Stomach (tissue), 9 donors: ENCODE data around the gene PYCR2. TPM values are rescaled to one million over a fixed set of nuclear protein-coding genes. Genes with fewer than 3 reads are reported as not detected.

ENCODE experiments used
- DNase-seq, 2 donors: peaks; one replicate each; pipeline versions ENCODE4 v3.0.0 to v3.0.0-alpha.2; 2013 to 2019
- H3K27ac ChIP-seq, 5 donors: fragments of 200-600 bp in 4 of 5; sonication (generic) in 4 of 5; one replicate each; pipeline ENCODE4 v1.5.1; 2013 to 2019; ENCODE audit warnings: mild to moderate bottlenecking in 1 of 5, moderate library complexity in 1 of 5
- H3K27me3 ChIP-seq, 3 donors: fragments of 200-600 bp; sonication (generic); one replicate each; pipeline ENCODE4 v1.5.1; 2017 to 2019; ENCODE audit warnings: mixed run types in 1 of 3
- H3K36me3 ChIP-seq, 4 donors: fragments of 200-600 bp; sonication (generic); 1 replicate in 3 of 4; 2 replicates in 1 of 4; pipeline ENCODE4 v1.5.1; 2016 to 2019
- H3K4me1 ChIP-seq, 4 donors: fragments of 200-600 bp; sonication (generic); one replicate each; pipeline ENCODE4 v1.5.1; 2016 to 2019
- H3K4me3 ChIP-seq, 4 donors: fragments of 200-600 bp; sonication (generic) in 3 of 4; one replicate each; pipeline ENCODE4 v1.5.1; 2016 to 2019; ENCODE audit warnings: mild to moderate bottlenecking in 1 of 4
- H3K9me3 ChIP-seq, 4 donors: fragments of 200-600 bp; sonication (generic); one replicate each; pipeline ENCODE4 v1.5.1; 2016 to 2019
- CTCF ChIP-seq, 7 experiments: fragments of 450-650 bp in 4 of 7; fragments of 200-600 bp in 3 of 7; sonication (generic) in 3 of 7; IDR thresholded peaks; one replicate each; pipeline ENCODE4 v1.5.1; 2016 to 2019; ENCODE audit warnings: antibody characterized with exemption in 7 of 7, control low read depth in 2 of 7, mild to moderate bottlenecking in 1 of 7
- EP300 ChIP-seq: sonication (generic); formaldehyde crosslinking; IDR thresholded peaks from one replicate; pipeline ENCODE4 v1.6.1; 2017; ENCODE audit warnings: antibody characterized with exemption
- POLR2A ChIP-seq, 4 donors: fragments of 450-650 bp; IDR thresholded peaks; one replicate each; pipeline ENCODE4 v1.6.1; 2016; ENCODE audit warnings: antibody characterized with exemption in 4 of 4, control low read depth in 2 of 4, mild to moderate bottlenecking in 1 of 4, moderate library complexity in 1 of 4
- POLR2AphosphoS5 ChIP-seq, 3 donors: sonication (generic); formaldehyde crosslinking; IDR thresholded peaks; one replicate each; pipeline ENCODE4 v1.6.1; 2016; ENCODE audit warnings: antibody characterized with exemption in 3 of 3
- WGBS, 5 donors: extraction: QIAGEN DNeasy Blood & Tissue Kit in 3 of 5; methylation state at CpG; one replicate each; pipeline versions ENCODE4 v1.1.5 to v1.1.7; 2013 to 2018; 5-methylcytosine and 5-hydroxymethylcytosine counted together
- intact Hi-C: fragments of 100-400 bp; cut with DNase I; formaldehyde crosslinking; loops from one replicate; pipeline ENCODE4 v1.15.1; 2023; ENCODE audit warnings: low total_unique reads
- polyA plus RNA-seq, 3 donors: library from polyadenylated mRNA; stranded (reverse); fragments of 200-250 nt; gene quantifications; one replicate each; pipeline ENCODE4 v1.2.3, GENCODE V29; 2013
- total RNA-seq, 5 donors: library from RNA; depleted of rRNA; stranded (reverse); fragments of >200 nt; gene quantifications; one replicate each; pipeline versions ENCODE4 v1.1.0 to v1.2.3, GENCODE V29; 2014 to 2016
- donor health status: healthy with polysubstance abuse.
- donor health status: Bipolar disorder and iron deficiency.
- donor health status: healthy.

PYCR2 gene
- total and polyA plus RNA-seq, 8 donors = 20.1 to 59.4 (median 32.3) TPM

- H3K36me3 ChIP-seq = no peaks in the 10 kb centered on the region
- H3K27ac ChIP-seq = no peak overlapping the region
- DNase-seq = no peak
- no peaks in the 10 kb centered on the region for H3K9me3 ChIP-seq
- H3K4me3 ChIP-seq = no peak overlapping the region
- TF ChIP-seq CTCF (IDR thresholded peaks at IDR 0.05) (no peak), EP300 (no peak), POLR2AphosphoS5 (IDR thresholded peaks at IDR 0.05) (no peak), POLR2A (IDR thresholded peaks at IDR 0.05) (no peak)
- intact Hi-C loops = no loop called here
- peaks cover 0 to 13% (median 5%) of the 10 kb centered on the region in 3 donors for H3K27me3 ChIP-seq
- WGBS, 5 donors = 92 to 97% (median 94%) methylated on average over 5 of the region's 5 CpGs
- H3K4me1 ChIP-seq = peaks cover 0 to 2% (median 0%) of the 10 kb centered on the region in 4 donors
Measured at GRCh38 chr1:225946803-225947202, 22.8 kb upstream of the PYCR2 start.

GRCh38 chr1:225946082-225946620 is 22.1 kb upstream of the PYCR2 start:
- Histone ChIP-seq H3K9me3 (no peaks in the 10 kb centered on the region), H3K27ac (no peak overlapping the region), H3K27me3 (peaks cover 0 to 13% (median 5%) of the 10 kb centered on the region in 3 donors), H3K36me3 (no peaks in the 10 kb centered on the region), H3K4me3 (no peak overlapping the region), H3K4me1 (peaks cover 0 to 8% (median 3%) of the 10 kb centered on the region in 4 donors)
- TF ChIP-seq POLR2AphosphoS5 (IDR thresholded peaks at IDR 0.05) = no peak
- no peak for TF ChIP-seq POLR2A (IDR thresholded peaks at IDR 0.05)
- no peak for TF ChIP-seq CTCF (IDR thresholded peaks at IDR 0.05)
- TF ChIP-seq EP300 = no peak
- 58 to 76% (median 66%) methylated on average over 4 of the region's 4 CpGs for WGBS, 5 donors
- no peak for DNase-seq
- intact Hi-C loops = no loop called here

- peaks cover 0 to 14% (median 8%) of the 10 kb centered on the region in 4 donors for H3K4me1 ChIP-seq
- H3K4me3 ChIP-seq = no peak overlapping the region
- no peak overlapping the region for H3K27ac ChIP-seq
- WGBS, 5 donors = 77 to 83% (median 82%) methylated on average over 4 of the region's 4 CpGs
- no peak for DNase-seq
- intact Hi-C loops = no loop called here
- H3K9me3 ChIP-seq = no peaks in the 10 kb centered on the region
- peaks cover 0 to 7% (median 5%) of the 10 kb centered on the region in 3 donors for H3K27me3 ChIP-seq
- no peaks in the 10 kb centered on the region for H3K36me3 ChIP-seq
- TF ChIP-seq POLR2A (IDR thresholded peaks at IDR 0.05) (no peak), EP300 (no peak), CTCF (IDR thresholded peaks at IDR 0.05) (no peak), POLR2AphosphoS5 (IDR thresholded peaks at IDR 0.05) (no peak)
Measured at GRCh38 chr1:225945564-225945963, 21.5 kb upstream of the PYCR2 start.

GRCh38 chr1:225944951-225945350 is 20.9 kb upstream of the PYCR2 start:
- no peak overlapping the region for H3K27ac ChIP-seq
- no peak overlapping the region for H3K4me3 ChIP-seq
- intact Hi-C loops = no loop called here
- H3K27me3 ChIP-seq = peaks cover 0 to under 1% (median under 1%) of the 10 kb centered on the region in 3 donors
- no peak for TF ChIP-seq CTCF (IDR thresholded peaks at IDR 0.05)
- no peak for TF ChIP-seq EP300
- TF ChIP-seq POLR2A (IDR thresholded peaks at IDR 0.05) = no peak
- no peak for TF ChIP-seq POLR2AphosphoS5 (IDR thresholded peaks at IDR 0.05)
- H3K9me3 ChIP-seq = no peaks in the 10 kb centered on the region
- peaks cover 6 to 18% (median 9%) of the 10 kb centered on the region in 4 donors for H3K4me1 ChIP-seq
- WGBS, 5 donors = 68 to 78% (median 75%) methylated on average over 7 of the region's 7 CpGs; no CpG with 5 or more reads in 1 of the 5 donors
- H3K36me3 ChIP-seq = no peaks in the 10 kb centered on the region
- no peak for DNase-seq
